Measurements from ENCODE around the gene LRP11.
"Not testable (repeated sequence)": the region's sequence is repeated elsewhere in the genome, so short reads cannot be mapped to it uniquely, and the experiment has no call there.

LRP11 gene

GRCh38 chr6:149897855-149898744 is 33.9 kb upstream of the LRP11 start, which contains the start of gene RAET1E:
Gene RAET1E, minus strand, starts transcription at chr6:149898113. Its CDS starts 7,212 bp downstream, at chr6:149890901.
- no peak for DNase-seq

GRCh38 chr6:149897015-149897697 is 33.0 kb upstream of the LRP11 start:
- DNase-seq: no peak

GRCh38 chr6:149896491-149896890 is 32.3 kb upstream of the LRP11 start:
- no peak for DNase-seq

GRCh38 chr6:149895833-149896271 is 31.7 kb upstream of the LRP11 start:
- no peak for DNase-seq

GRCh38 chr6:149895048-149895590 is 31.0 kb upstream of the LRP11 start:
- DNase-seq: no peak

GRCh38 chr6:149891864-149892263 is 27.7 kb upstream of the LRP11 start:
- not testable (repeated sequence) for DNase-seq

GRCh38 chr6:149891259-149891658 is 27.1 kb upstream of the LRP11 start:
- no peak for DNase-seq

- DNase-seq: no peak
Measured at GRCh38 chr6:149890629-149891045, 26.5 kb upstream of the LRP11 start.

GRCh38 chr6:149889326-149889725 is 25.2 kb upstream of the LRP11 start:
- no peak for DNase-seq

- DNase-seq: no peak
Measured at GRCh38 chr6:149888659-149889058, 24.5 kb upstream of the LRP11 start.

GRCh38 chr6:149888093-149888492 is 23.9 kb upstream of the LRP11 start:
- DNase-seq: no peak

- no peak for DNase-seq
Measured at GRCh38 chr6:149887343-149887742, 23.2 kb upstream of the LRP11 start.

- no peak for DNase-seq
Measured at GRCh38 chr6:149885888-149886287, 21.7 kb upstream of the LRP11 start.

- DNase-seq: no peak
Measured at GRCh38 chr6:149884617-149885016, 20.5 kb upstream of the LRP11 start.

- no peak for DNase-seq
Measured at GRCh38 chr6:149884215-149884614, 20.1 kb upstream of the LRP11 start.

GRCh38 chr6:149881860-149882259 is 17.7 kb upstream of the LRP11 start:
- no peak for DNase-seq

GRCh38 chr6:149881066-149881766 is 17.1 kb upstream of the LRP11 start:
- no peak for DNase-seq

- no peak for DNase-seq
Measured at GRCh38 chr6:149877659-149878058, 13.5 kb upstream of the LRP11 start.

GRCh38 chr6:149876241-149876933 is 12.2 kb upstream of the LRP11 start:
- no peak for DNase-seq

- DNase-seq: no peak
Measured at GRCh38 chr6:149872233-149872632, 8.1 kb upstream of the LRP11 start.

- no peak for DNase-seq
Measured at GRCh38 chr6:149871182-149871581, 7.0 kb upstream of the LRP11 start.

- DNase-seq: no peak
Measured at GRCh38 chr6:149869275-149869892, 5.2 kb upstream of the LRP11 start.

Measured in NCI-H1694 treated with DMSO at 0.1 percent for 48 hours (cell line).